ENCODE results near the gene SMARCD2. TPM values are rescaled to one million over a fixed set of nuclear protein-coding genes. Genes with fewer than 3 reads are reported as not detected.
"Not testable (repeated sequence)": the region's sequence is repeated elsewhere in the genome, so short reads cannot be mapped to it uniquely, and the experiment has no call there.

The SMARCD2 gene
- total RNA-seq, 2 experiments from 2014 or later, result 120 to 136 TPM

DNA sequence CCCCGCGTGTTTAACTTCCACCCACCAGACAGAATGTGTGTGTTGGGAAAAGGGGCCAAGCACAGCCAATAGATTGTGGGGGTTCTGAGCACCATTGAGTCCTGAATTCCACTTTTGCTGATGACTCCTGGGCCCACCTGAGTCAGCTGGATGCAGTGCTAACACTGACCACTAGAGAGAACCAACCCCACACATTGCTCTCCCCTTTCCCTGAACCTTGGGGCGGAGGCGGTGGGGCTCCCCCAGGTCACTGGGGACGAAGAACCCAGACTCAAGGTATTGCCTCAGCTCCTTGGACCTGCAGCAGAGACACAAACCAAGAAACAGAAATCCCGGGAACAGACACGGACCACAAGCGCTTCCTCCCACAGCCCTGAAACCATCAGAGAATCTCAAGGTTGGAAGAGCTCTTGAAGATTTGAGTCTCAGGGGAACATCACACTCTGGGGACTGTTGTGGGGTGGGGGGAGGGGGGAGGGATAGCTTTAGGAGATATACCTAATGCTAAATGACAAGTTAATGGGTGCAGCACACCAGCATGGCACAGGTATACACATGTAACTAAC is 31.7 kb upstream of the SMARCD2 start:
- H2AFZ ChIP-seq (ENCODE audit: low read length); H3K4me1 ChIP-seq (ENCODE audit: insufficient read depth, low read length, poor library complexity, severe bottlenecking); H3K36me3 ChIP-seq (ENCODE audit: insufficient read depth, low read length); H3K4me3 ChIP-seq (ENCODE audit: low read depth, low read length, poor library complexity, severe bottlenecking); H4K20me1 ChIP-seq (ENCODE audit: insufficient read depth, low read length); H3K9me2 ChIP-seq (ENCODE audit: insufficient read depth, low read length); BruUV-seq (replicated peaks); H3K4me2 ChIP-seq (ENCODE audit: low read length); H3K79me2 ChIP-seq (ENCODE audit: insufficient read depth, low read depth, low read length); intact Hi-C loops (cut with micrococcal nuclease; ENCODE audit: unreplicated experiment); DNase-seq (ENCODE audit: low spot score); POLR2A ChIA-PET; CTCF ChIA-PET (ENCODE audit: unreplicated experiment); H3K27ac ChIP-seq (ENCODE audit: low read depth, low read length, poor library complexity, severe bottlenecking); H3K9me3 ChIP-seq (ENCODE audit: low read length): not testable (repeated sequence)

DNA sequence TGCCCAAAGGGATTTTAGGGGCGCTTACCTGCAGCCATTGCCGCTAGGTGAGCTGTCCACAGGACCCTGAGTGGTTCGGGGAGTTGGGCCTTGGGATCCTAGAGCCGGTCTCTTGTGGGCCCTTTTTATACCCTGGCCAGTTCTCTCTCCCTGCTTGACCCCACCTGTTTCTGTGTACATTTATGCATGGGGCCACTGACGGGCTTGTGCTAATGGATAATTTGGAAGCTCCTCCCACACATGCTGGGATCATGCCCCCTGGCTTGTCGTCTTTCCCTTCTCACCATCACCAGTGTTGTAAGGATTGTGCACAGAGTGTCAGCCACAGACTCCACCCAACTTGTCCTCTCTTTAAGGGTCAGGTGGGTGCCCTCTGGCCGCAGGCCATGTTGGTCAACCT is 31.1 kb upstream of the SMARCD2 start, which contains the start of gene CSH2:
Gene CSH2 (minus strand): TSS at position 101 of the 400 bp plus-strand sequence. CDS start 63 bp downstream, at position 38.
- H3K4me2 ChIP-seq (ENCODE audit: low read length); DNase-seq (ENCODE audit: low spot score); H3K4me1 ChIP-seq (ENCODE audit: insufficient read depth, low read length, poor library complexity, severe bottlenecking); H3K27ac ChIP-seq (ENCODE audit: low read depth, low read length, poor library complexity, severe bottlenecking); POLR2A ChIA-PET; H3K36me3 ChIP-seq (ENCODE audit: insufficient read depth, low read length); BruUV-seq (replicated peaks); H3K9me3 ChIP-seq (ENCODE audit: low read length); intact Hi-C loops (cut with micrococcal nuclease; ENCODE audit: unreplicated experiment); H4K20me1 ChIP-seq (ENCODE audit: insufficient read depth, low read length); H3K4me3 ChIP-seq (ENCODE audit: low read depth, low read length, poor library complexity, severe bottlenecking); H3K9me2 ChIP-seq (ENCODE audit: insufficient read depth, low read length); CTCF ChIA-PET (ENCODE audit: unreplicated experiment); H3K79me2 ChIP-seq (ENCODE audit: insufficient read depth, low read depth, low read length); H2AFZ ChIP-seq (ENCODE audit: low read length): not testable (repeated sequence)

DNA sequence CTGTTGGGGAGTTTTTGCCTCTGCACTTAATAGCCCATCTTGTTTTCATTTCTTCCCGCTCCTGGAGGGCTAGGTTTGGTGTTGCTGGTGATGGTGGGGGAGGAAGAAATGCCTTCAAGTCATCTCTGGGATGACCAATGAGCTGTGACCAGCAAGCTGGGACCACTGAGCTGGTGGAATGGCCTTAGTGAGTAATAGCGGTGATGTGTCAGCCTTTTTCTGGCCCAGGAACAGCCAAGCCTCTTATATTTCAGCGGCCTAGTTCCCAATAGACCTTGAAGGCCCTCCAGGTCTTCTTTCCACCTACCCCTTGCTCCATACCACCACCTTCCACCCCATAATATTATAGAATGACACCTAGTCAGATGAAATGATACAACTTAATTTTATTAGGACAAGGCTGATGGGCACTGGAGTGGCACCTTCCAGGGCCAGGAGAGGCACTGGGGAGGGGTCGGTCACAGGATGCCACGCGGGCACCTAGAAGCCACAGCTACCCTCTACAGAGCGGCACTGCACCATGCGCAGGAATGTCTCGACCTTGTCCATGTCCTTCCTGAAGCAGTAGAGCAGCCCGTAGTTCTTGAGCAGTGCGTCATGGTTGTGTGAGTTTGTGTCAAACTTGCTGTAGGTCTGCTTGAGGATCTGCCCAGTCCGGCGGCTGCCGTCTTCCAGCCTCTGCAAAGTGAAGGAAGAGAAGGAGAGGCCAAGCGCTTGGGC is 29.3 kb upstream of the SMARCD2 start:
- H4K20me1 ChIP-seq (ENCODE audit: insufficient read depth, low read length); H3K36me3 ChIP-seq (ENCODE audit: insufficient read depth, low read length); H3K9me2 ChIP-seq (ENCODE audit: insufficient read depth, low read length); H3K9me3 ChIP-seq (ENCODE audit: low read length); H2AFZ ChIP-seq (ENCODE audit: low read length); H3K4me2 ChIP-seq (ENCODE audit: low read length); intact Hi-C loops (cut with micrococcal nuclease; ENCODE audit: unreplicated experiment); CTCF ChIA-PET (ENCODE audit: unreplicated experiment); DNase-seq (ENCODE audit: low spot score); POLR2A ChIA-PET; H3K4me1 ChIP-seq (ENCODE audit: insufficient read depth, low read length, poor library complexity, severe bottlenecking); H3K79me2 ChIP-seq (ENCODE audit: insufficient read depth, low read depth, low read length); BruUV-seq (replicated peaks); H3K4me3 ChIP-seq (ENCODE audit: low read depth, low read length, poor library complexity, severe bottlenecking); H3K27ac ChIP-seq (ENCODE audit: low read depth, low read length, poor library complexity, severe bottlenecking): not testable (repeated sequence)

DNA sequence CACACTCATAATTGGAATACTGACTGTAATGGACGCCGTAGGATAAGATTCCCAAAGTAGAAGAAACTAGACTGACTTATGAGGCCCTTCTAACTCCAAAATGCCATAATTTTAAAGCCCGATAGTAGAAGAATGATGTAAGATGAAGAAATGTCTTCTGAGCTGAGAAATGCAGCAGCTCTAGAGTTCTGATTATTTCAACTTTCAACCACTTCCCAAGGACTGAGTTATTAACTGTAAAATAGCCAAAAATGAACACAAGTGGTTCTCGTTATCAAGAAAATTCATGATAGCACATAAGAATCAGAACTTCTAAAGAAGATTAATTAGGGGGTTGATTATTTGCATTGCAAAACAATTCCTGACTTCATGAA is 27.8 kb upstream of the SMARCD2 start:
- H4K20me1 ChIP-seq (ENCODE audit: insufficient read depth, low read length); H3K4me3 ChIP-seq (ENCODE audit: low read depth, low read length, poor library complexity, severe bottlenecking); BruUV-seq (replicated peaks); H3K79me2 ChIP-seq (ENCODE audit: insufficient read depth, low read depth, low read length); H3K4me2 ChIP-seq (ENCODE audit: low read length); H3K9me2 ChIP-seq (ENCODE audit: insufficient read depth, low read length); CTCF ChIA-PET (ENCODE audit: unreplicated experiment); intact Hi-C loops (cut with micrococcal nuclease; ENCODE audit: unreplicated experiment); H3K27ac ChIP-seq (ENCODE audit: low read depth, low read length, poor library complexity, severe bottlenecking); H3K4me1 ChIP-seq (ENCODE audit: insufficient read depth, low read length, poor library complexity, severe bottlenecking); H2AFZ ChIP-seq (ENCODE audit: low read length); POLR2A ChIA-PET; H3K36me3 ChIP-seq (ENCODE audit: insufficient read depth, low read length); DNase-seq (ENCODE audit: low spot score); H3K9me3 ChIP-seq (ENCODE audit: low read length): not testable (repeated sequence)

All from OCI-LY7 (cell line).